ENCODE data around the gene VCX2. TPM values are rescaled to one million over a fixed set of nuclear protein-coding genes. Genes with fewer than 3 reads are reported as not detected.
A peak's percentile ranks its signal among the peaks of the same experiment; 100 is the strongest.
"Not testable (repeated sequence)": the region's sequence is repeated elsewhere in the genome, so short reads cannot be mapped to it uniquely, and the experiment has no call there.

The VCX2 gene
- total RNA-seq (not detected), polyA plus RNA-seq (not detected)

DNA sequence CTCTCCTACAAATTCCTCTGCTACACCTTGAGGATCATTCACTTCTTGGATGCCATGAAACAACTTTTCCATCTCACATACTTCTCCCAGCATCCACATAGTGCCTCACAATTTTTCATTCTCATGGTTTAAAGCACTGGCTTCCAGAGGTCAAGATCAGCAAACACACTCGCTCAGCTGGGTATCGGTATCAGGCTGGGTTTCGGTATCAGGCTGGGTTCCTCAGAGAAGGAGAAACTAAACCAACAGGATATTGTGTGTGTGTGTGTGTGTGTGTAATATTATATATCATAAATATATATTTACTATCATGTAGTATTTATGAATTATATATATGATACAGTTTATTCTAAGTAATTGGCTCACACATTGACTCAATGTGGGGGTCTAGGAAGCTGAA lies at the start of gene VCX2:
TSS of gene VCX2 (minus strand) at position 99 of the 400 bp plus-strand sequence. CDS start 624 bp downstream, outside the sequence.
- H3K4me3 ChIP-seq (ENCODE audit: low read length); H3K9me3 ChIP-seq (ENCODE audit: low read length); H3K36me3 ChIP-seq (ENCODE audit: insufficient read depth, low read length); POLR2A ChIA-PET; H3K27me3 ChIP-seq (ENCODE audit: insufficient read depth, low read length, poor library complexity, severe bottlenecking); H3K4me1 ChIP-seq (ENCODE audit: insufficient read depth, low read length); H3K27me3 Mint-ChIP-seq; H3K4me3 Mint-ChIP-seq; CTCF ChIA-PET; H3K4me1 Mint-ChIP-seq; H3K27ac ChIP-seq (ENCODE audit: low read depth, low read length); H3K36me3 Mint-ChIP-seq; DNase-seq: not testable (repeated sequence)
- peaks cover 0 to 17% (median 13%) of the 10 kb centered on the region in 5 donors for H3K9me3 Mint-ChIP-seq
- H3K27ac Mint-ChIP-seq: peak within 1 kb of the TSS in 1 of 8 donors; percentile 66

GRCh38 chrX:8204943-8205342 lies 33.9 kb upstream of the VCX2 start:
- Histone ChIP-seq H3K4me3 (ENCODE audit: low read length) (no peak overlapping the region), H3K27me3 (ENCODE audit: insufficient read depth, low read length, poor library complexity, severe bottlenecking) (no peaks in the 10 kb centered on the region), H3K9me3 (ENCODE audit: low read length) (no peaks in the 10 kb centered on the region), H3K27ac (ENCODE audit: low read depth, low read length) (no peak overlapping the region), H3K4me1 (ENCODE audit: insufficient read depth, low read length) (no peaks in the 10 kb centered on the region), H3K36me3 (ENCODE audit: insufficient read depth, low read length) (no peaks in the 10 kb centered on the region)
- Mint-ChIP-seq H3K27me3 (no peaks in the 10 kb centered on the region), H3K4me3 (no peak overlapping the region), H3K9me3 (peaks cover 0 to 28% (median 5%) of the 10 kb centered on the region in 5 donors), H3K4me1 (no peaks in the 10 kb centered on the region), H3K27ac (no peak overlapping the region), H3K36me3 (no peaks in the 10 kb centered on the region)
- ChIA-PET CTCF (no interaction called here), POLR2A (no interaction called here)
- no peak for DNase-seq

DNA sequence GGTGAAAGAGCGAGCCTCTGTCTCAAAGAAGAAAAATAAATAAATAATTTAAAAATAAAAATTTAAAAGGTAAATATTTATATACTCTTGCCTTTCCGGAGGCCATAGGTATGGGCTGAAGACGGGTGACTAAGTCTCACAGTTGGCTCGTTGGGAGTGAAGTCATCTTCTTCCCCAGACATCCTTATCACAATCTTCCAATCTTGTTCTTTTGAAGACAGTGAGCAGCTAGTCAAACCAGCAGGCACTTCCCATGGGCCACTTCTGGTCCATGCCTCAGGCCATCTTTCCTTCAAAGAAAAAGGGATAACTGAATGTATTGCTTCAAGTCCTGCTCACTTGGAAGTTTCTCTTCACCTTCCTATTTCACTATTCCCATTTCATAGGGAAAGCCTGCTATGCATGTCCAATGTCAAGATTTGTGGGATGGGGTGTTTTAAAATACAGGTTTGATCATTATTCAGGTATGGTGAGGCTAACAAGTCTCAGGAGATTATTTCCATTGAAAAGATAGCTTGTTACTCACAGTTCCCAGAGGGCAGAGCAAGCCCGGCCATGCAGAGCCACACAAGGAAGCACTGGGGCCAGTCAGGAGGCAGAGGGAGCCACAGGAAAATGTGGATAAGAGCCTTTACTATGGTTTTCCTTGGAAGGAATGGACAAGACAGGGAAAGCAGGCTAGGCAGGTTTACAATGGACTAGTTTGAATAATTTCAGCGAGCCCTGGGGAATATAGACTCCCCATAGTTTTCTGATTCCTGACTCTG lies 33.3 kb upstream of the VCX2 start:
- Histone ChIP-seq H3K27ac (ENCODE audit: low read depth, low read length) (no peak overlapping the region), H3K27me3 (ENCODE audit: insufficient read depth, low read length, poor library complexity, severe bottlenecking) (no peaks in the 10 kb centered on the region), H3K4me1 (ENCODE audit: insufficient read depth, low read length) (no peaks in the 10 kb centered on the region), H3K36me3 (ENCODE audit: insufficient read depth, low read length) (no peaks in the 10 kb centered on the region), H3K4me3 (ENCODE audit: low read length) (no peak overlapping the region), H3K9me3 (ENCODE audit: low read length) (no peaks in the 10 kb centered on the region)
- ChIA-PET POLR2A (no interaction called here), CTCF (no interaction called here)
- Mint-ChIP-seq H3K4me3 (no peak overlapping the region), H3K9me3 (peaks cover 0 to 28% (median 5%) of the 10 kb centered on the region in 5 donors), H3K27ac (no peak overlapping the region), H3K4me1 (no peaks in the 10 kb centered on the region), H3K27me3 (no peaks in the 10 kb centered on the region), H3K36me3 (no peaks in the 10 kb centered on the region)
- DNase-seq: no peak

- H3K36me3 Mint-ChIP-seq: no peaks in the 10 kb centered on the region
- H3K36me3 ChIP-seq (ENCODE audit: insufficient read depth, low read length): no peaks in the 10 kb centered on the region
- no peaks in the 10 kb centered on the region for H3K9me3 ChIP-seq (ENCODE audit: low read length)
- no peaks in the 10 kb centered on the region for H3K27me3 Mint-ChIP-seq
- H3K4me3 Mint-ChIP-seq: no peak overlapping the region
- POLR2A ChIA-PET: no interaction called here
- no peak overlapping the region for H3K27ac ChIP-seq (ENCODE audit: low read depth, low read length)
- no peak overlapping the region for H3K4me3 ChIP-seq (ENCODE audit: low read length)
- H3K9me3 Mint-ChIP-seq: peaks cover 0 to 27% (median 11%) of the 10 kb centered on the region in 5 donors
- H3K27me3 ChIP-seq (ENCODE audit: insufficient read depth, low read length, poor library complexity, severe bottlenecking): no peaks in the 10 kb centered on the region
- H3K27ac Mint-ChIP-seq: no peak overlapping the region
- no peak for DNase-seq
- H3K4me1 Mint-ChIP-seq: no peaks in the 10 kb centered on the region
- CTCF ChIA-PET: no interaction called here
- H3K4me1 ChIP-seq (ENCODE audit: insufficient read depth, low read length): no peaks in the 10 kb centered on the region
Measured at GRCh38 chrX:8201896-8202331, 30.8 kb upstream of the VCX2 start.

- Histone ChIP-seq H3K36me3 (ENCODE audit: insufficient read depth, low read length) (no peaks in the 10 kb centered on the region), H3K9me3 (ENCODE audit: low read length) (no peaks in the 10 kb centered on the region), H3K27ac (ENCODE audit: low read depth, low read length) (no peak overlapping the region), H3K27me3 (ENCODE audit: insufficient read depth, low read length, poor library complexity, severe bottlenecking) (no peaks in the 10 kb centered on the region), H3K4me3 (ENCODE audit: low read length) (no peak overlapping the region), H3K4me1 (ENCODE audit: insufficient read depth, low read length) (no peaks in the 10 kb centered on the region)
- Mint-ChIP-seq H3K36me3 (no peaks in the 10 kb centered on the region), H3K9me3 (peaks cover 0 to 36% (median 11%) of the 10 kb centered on the region in 5 donors), H3K27ac (no peak overlapping the region), H3K4me3 (no peak overlapping the region), H3K4me1 (no peaks in the 10 kb centered on the region), H3K27me3 (no peaks in the 10 kb centered on the region)
- ChIA-PET POLR2A (no interaction called here), CTCF (no interaction called here)
- no peak for DNase-seq
Measured at GRCh38 chrX:8196776-8197175, 25.7 kb upstream of the VCX2 start.

DNA sequence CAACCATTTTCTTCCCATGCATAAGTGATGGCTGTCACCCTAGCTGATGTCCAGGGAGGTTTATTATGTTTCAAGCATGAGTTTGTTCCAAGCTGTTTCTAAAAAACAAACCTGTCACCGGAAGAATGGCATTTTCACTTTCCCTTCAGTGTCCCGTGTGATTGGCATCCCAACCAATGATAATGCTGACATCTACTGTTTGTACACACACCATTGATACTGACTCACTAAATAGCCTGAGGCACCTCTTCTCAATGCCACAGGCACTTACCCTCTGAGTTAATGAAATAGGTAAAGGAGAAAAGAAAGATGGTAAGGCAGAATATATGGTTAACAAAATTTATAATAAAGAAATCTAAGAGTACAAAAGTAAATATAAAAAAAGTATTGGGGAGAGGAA lies 23.1 kb upstream of the VCX2 start:
- H3K36me3 Mint-ChIP-seq: no peaks in the 10 kb centered on the region
- ChIA-PET POLR2A (no interaction called here), CTCF (no interaction called here)
- no peak overlapping the region for H3K27ac Mint-ChIP-seq
- peaks cover 0 to 39% (median 11%) of the 10 kb centered on the region in 5 donors for H3K9me3 Mint-ChIP-seq
- Histone ChIP-seq H3K9me3 (ENCODE audit: low read length) (no peaks in the 10 kb centered on the region), H3K4me1 (ENCODE audit: insufficient read depth, low read length) (no peaks in the 10 kb centered on the region), H3K27me3 (ENCODE audit: insufficient read depth, low read length, poor library complexity, severe bottlenecking) (no peaks in the 10 kb centered on the region), H3K36me3 (ENCODE audit: insufficient read depth, low read length) (no peaks in the 10 kb centered on the region), H3K27ac (ENCODE audit: low read depth, low read length) (no peak overlapping the region), H3K4me3 (ENCODE audit: low read length) (no peak overlapping the region)
- H3K27me3 Mint-ChIP-seq: no peaks in the 10 kb centered on the region
- H3K4me3 Mint-ChIP-seq: no peak overlapping the region
- DNase-seq: no peak
- no peaks in the 10 kb centered on the region for H3K4me1 Mint-ChIP-seq

DNA sequence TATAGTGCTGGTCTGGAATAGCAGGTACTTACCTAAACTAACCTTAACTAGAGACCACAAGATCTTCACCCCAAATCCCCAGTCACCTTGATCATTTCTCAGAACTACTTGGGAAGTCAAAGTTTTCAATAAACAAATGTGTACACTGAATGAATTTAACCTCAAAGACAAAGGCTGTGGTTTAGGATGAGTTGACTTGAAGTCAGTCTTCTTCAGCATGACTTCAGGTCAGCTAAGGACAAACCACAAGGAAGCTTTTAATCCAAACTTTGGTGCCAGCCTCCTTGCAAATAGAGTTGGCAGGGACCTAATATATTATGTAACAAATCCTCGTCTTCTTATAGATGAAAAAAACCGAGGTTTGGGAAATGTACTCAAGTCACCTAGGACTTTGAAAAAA lies 21.2 kb upstream of the VCX2 start:
- CTCF ChIA-PET: no interaction called here
- H3K9me3 Mint-ChIP-seq: peaks cover 0 to 34% (median 8%) of the 10 kb centered on the region in 5 donors
- H3K4me3 Mint-ChIP-seq: no peak overlapping the region

GRCh38 chrX:8191022-8191421 lies 20.0 kb upstream of the VCX2 start:
- ChIA-PET CTCF (no interaction called here), POLR2A (no interaction called here)
- no peaks in the 10 kb centered on the region for H3K9me3 ChIP-seq (ENCODE audit: low read length)
- Mint-ChIP-seq H3K9me3 (peaks cover 0 to 24% (median 6%) of the 10 kb centered on the region in 5 donors), H3K4me1 (no peaks in the 10 kb centered on the region), H3K27me3 (no peaks in the 10 kb centered on the region), H3K36me3 (no peaks in the 10 kb centered on the region), H3K27ac (no peak overlapping the region), H3K4me3 (no peak overlapping the region)
- H3K4me3 ChIP-seq (ENCODE audit: low read length): no peak overlapping the region
- H3K27me3 ChIP-seq (ENCODE audit: insufficient read depth, low read length, poor library complexity, severe bottlenecking): no peaks in the 10 kb centered on the region
- no peaks in the 10 kb centered on the region for H3K36me3 ChIP-seq (ENCODE audit: insufficient read depth, low read length)
- H3K27ac ChIP-seq (ENCODE audit: low read depth, low read length): no peak overlapping the region
- DNase-seq: no peak
- no peaks in the 10 kb centered on the region for H3K4me1 ChIP-seq (ENCODE audit: insufficient read depth, low read length)

More for the DNA sequence above, 21.2 kb upstream of the VCX2 start:
- no peak for DNase-seq
- no peak overlapping the region for H3K27ac Mint-ChIP-seq
- Histone ChIP-seq H3K9me3 (ENCODE audit: low read length) (no peaks in the 10 kb centered on the region), H3K27me3 (ENCODE audit: insufficient read depth, low read length, poor library complexity, severe bottlenecking) (no peaks in the 10 kb centered on the region), H3K4me3 (ENCODE audit: low read length) (no peak overlapping the region), H3K4me1 (ENCODE audit: insufficient read depth, low read length) (no peaks in the 10 kb centered on the region), H3K27ac (ENCODE audit: low read depth, low read length) (no peak overlapping the region), H3K36me3 (ENCODE audit: insufficient read depth, low read length) (no peaks in the 10 kb centered on the region)
- POLR2A ChIA-PET: no interaction called here
- no peaks in the 10 kb centered on the region for H3K36me3 Mint-ChIP-seq
- no peaks in the 10 kb centered on the region for H3K4me1 Mint-ChIP-seq
- H3K27me3 Mint-ChIP-seq: no peaks in the 10 kb centered on the region
